HG03558 (cell line): ENCODE measurements around the gene FSTL5.
"Not testable (repeated sequence)": the region's sequence is repeated elsewhere in the genome, so short reads cannot be mapped to it uniquely, and the experiment has no call there.

Source experiments
- ATAC-seq: cut with Tn5 transposase; IDR thresholded peaks from one replicate; pipeline ENCODE4 v1.9.1; 2021; ENCODE audit warnings: moderate number of reproducible peaks; ENCODE audit not compliant: unreplicated experiment; ENCODE audit errors: extremely low read depth

The FSTL5 gene

GRCh38 chr4:162104459-162105124 is 59.2 kb downstream of the FSTL5 start:
- no peak for ATAC-seq

- not testable (repeated sequence) for ATAC-seq
These were observed 59.9 kb downstream of the FSTL5 start for GRCh38 chr4:162103908-162104307.

DNA sequence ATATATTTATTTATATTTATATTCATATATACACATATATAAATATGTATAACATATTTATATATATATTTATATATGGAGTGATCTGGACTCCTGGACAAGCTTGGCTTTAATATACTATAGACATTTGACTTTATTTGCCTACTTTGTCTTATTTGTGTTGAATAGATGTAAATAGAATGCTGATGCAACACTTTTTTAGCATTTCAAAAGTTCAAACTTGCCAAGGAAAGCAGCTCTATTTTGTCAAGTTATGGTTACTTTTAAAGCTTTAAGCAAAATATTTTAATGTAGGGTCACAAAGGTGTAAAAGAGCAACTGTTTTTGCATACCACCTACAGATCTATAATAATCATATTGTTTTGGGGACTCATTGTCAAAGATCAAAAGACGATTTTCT is 61.1 kb downstream of the FSTL5 start:
- no peak for ATAC-seq

DNA sequence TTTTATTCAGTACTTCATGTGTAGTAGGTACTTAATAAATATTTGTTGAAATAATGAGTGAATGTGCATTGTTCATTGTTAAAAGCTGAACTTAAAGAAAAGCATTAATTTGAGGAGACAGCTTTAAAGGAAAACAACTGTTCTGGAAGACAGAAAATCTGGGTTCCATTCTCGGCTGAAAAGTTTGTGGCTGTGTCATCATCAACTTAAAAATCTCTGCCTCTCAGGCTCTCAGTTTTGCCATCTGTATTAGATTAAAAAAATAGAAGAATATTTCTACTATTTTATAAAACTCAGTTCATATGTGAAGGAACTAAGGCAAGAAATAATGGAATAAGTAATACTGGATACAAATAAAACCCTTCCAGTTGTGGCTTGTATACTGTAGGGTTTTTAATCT is 62.5 kb downstream of the FSTL5 start:
- no peak for ATAC-seq

DNA sequence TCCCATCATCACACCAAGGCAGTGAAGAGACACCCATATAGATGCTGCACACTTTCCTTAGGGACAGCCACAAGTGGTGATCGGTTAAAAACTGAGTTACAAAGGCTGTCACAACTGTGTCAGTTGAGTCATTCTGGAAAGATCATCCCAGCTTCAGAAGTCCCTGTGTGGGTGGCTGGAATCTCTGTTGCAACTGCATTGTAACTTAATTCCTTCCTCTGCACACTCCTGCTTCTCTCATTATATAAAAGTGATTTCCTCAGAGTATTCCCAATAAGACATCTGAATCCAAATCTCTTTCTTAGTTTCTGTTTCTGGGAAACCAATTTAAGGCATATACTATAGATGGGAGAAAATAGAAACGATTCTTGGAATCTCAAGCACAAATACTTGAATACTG is 88.1 kb downstream of the FSTL5 start:
- no peak for ATAC-seq

DNA sequence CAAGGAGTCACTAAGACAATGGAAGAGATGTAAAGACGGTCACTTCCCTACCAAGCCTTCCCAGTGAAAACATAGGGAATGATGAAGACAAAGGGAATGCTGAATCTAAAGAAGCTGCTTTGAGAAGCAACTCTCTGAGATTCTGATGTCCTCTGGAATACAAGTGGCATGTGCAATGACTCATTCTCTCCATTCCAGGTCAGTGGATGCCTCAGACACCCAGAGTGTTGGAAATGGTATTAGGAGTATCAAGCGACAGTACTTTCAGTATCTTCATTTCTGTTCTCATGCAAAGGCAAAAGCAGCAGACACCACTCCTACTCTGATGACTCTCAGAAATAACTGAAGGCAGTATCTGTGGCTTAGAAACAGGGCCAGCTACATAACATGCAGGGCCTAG is 102.6 kb downstream of the FSTL5 start:
- ATAC-seq = no peak

- no peak for ATAC-seq
These were observed 104.1 kb downstream of the FSTL5 start for GRCh38 chr4:162059656-162060055.

DNA sequence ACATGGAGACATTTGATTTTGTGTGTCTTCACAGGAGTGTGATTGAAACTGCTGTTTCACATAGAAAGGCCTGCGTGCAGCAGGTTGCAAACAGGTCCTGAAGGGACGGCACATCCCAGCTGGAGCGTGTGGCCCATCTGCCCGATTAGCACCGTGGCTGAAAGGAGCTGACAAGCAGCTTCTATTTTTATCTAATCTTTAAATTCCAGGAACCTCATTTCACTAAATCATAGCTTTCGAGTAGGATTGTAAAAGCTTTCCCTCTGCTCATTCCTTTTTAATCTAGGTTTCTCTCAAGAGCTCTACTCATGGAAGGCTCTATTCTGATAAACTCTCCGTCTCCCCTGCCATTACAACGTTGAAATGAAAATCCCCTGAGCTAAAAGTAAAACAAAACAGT is 106.8 kb downstream of the FSTL5 start:
- no peak for ATAC-seq

- no peak for ATAC-seq
These were observed 117.7 kb downstream of the FSTL5 start for GRCh38 chr4:162046135-162046534.

DNA sequence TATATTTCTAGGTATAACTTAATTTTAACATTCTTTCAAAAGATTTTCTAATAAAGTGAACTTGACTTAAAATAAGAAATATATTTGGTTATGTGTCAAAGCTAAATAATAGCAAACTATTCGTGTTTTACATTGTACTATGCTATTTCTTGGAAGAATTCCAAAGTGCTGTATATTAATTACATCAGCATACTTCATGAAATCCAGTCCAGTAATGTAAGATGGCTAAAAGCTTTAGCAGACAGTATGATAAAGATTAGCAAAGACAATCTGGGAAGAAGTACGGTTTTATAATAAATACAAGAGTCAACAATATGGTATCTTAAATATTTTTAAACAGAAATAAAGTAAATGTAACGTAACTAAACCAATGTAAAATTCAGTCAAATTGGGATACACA is 125.7 kb downstream of the FSTL5 start:
- no peak for ATAC-seq

GRCh38 chr4:162017863-162018262 is 145.9 kb downstream of the FSTL5 start:
- no peak for ATAC-seq

DNA sequence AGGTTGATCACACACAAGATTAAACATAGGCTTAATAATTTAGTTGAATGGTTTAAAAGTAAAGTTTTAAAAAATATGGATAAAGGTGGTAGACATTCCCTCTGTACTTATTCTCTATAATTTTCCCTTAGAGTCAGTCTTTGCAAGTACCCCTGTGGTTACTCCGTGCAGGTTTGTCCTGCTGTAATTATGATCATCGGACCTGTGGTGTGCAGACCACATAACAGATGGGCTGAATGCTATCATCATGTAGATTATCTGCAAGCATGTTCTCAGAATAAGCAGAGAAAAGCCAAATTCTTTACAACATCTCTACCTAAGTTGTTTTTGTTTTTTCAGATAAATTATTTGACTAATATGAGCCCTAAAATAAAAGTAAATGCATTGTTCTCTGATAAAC is 146.8 kb downstream of the FSTL5 start:
- no peak for ATAC-seq

GRCh38 chr4:162016219-162016618 is 147.6 kb downstream of the FSTL5 start:
- ATAC-seq = no peak

DNA sequence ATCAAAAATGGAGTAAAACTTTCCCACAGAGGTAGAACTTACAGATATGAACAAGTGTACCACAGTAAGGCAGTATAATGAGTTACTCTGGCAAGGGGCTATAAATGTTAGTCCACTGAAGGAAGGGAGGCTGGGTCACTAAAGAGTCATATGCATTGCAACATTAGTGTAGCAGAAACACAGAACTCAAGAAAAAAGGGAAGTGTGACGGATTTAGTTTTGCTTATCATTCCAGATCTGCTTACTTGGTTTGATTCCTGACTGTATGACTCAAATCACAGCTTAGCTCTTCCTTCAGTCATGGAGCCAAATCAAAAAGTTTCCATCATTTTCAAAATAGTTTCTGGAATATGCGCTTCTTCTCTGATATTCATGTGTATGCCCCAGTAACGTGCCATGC is 148.7 kb downstream of the FSTL5 start:
- no peak for ATAC-seq

DNA sequence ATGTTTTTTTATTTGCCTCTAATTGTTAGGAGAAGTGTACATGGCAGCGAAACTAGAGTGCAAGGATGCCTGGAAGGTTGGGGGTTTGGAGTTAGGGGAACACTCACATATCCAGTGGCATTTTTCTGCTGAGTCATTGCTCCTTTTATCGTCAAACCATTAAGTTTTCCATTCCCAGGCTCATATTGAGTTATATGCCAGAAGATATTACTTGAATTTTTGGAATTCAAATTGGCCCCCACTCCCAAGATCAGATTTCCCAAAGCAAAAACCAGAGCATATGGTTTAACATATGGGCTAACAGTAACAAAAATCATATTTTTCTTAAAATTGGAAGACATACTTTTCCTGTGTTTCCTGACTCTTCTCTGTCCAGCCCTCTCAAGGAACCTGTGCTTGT is 152.7 kb downstream of the FSTL5 start:
- no peak for ATAC-seq

DNA sequence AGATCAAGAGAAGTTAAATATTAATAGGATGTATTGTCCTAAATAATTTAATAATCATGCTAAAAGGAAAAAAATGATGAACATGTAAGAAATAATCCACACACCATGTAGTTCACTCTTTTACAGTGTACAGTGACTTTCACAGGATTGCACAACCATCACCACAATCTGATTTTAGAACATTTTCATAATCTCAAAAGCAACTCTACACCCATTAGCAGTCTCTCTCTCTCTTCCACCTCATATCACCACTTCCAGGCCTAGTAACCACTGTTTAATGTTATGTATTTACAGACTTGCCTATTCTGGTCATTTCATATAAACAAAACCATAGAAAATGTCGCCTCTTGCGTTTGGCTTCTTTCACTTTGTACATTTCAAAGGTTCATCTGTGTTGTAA is 153.4 kb downstream of the FSTL5 start:
- no peak for ATAC-seq

DNA sequence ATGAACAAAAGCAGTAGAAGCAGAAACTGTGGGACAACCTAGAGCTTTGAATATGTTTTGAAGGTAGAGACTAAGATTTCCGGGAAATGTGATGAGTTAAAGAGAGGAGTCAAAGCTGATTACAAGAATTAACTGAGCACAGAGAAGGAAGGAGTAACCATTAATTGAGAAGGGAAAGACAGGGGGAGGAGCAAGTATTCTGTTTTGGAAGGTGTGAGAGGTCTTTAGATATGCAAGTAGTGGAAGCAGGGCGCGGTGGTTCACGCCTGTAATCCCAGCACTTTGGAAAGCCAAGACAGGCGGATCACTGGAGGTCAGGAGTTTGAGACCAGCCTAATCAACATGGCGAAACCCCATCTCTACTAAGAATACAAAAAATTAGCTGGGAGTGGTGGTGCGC is 171.5 kb downstream of the FSTL5 start:
- no peak for ATAC-seq

DNA sequence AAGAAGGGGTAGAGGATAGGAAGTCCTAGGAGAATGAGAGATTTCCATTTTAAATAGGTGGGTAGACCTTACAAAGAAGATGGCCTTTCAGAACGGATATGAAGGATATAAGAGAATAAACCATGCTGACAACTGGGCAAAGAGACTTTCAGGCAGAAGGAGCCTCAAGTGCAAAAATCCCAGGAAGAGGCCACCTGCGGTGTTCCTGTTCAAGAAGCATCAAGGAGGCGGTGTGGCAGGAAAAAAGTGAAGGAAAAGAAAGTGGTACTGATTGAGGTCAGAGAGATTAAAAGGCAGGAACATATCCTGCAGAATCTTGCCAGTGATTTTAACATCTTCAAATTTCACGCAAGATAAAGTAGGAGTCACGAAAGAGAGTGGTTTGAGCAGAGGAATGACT is 172.0 kb downstream of the FSTL5 start:
- no peak for ATAC-seq

DNA sequence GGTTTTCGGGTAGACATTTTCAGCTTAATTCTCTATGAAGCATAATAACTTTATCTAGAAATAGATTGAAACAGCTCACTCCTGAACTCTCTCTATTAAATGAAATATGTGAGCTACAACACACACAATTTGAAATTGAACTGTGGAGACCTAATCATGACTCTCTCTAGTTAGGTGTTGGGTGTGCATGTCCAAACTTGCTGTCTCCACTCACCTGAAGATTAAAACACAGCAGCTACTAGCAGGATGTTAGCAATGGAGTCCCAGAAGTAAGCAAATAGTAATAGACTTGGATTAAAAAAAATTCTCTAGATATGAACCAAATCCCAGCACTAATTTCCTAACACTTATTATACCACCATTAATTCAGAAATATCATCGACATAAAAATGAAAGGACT is 173.1 kb downstream of the FSTL5 start:
- ATAC-seq = no peak

GRCh38 chr4:161988946-161989345 is 174.9 kb downstream of the FSTL5 start:
- no peak for ATAC-seq

DNA sequence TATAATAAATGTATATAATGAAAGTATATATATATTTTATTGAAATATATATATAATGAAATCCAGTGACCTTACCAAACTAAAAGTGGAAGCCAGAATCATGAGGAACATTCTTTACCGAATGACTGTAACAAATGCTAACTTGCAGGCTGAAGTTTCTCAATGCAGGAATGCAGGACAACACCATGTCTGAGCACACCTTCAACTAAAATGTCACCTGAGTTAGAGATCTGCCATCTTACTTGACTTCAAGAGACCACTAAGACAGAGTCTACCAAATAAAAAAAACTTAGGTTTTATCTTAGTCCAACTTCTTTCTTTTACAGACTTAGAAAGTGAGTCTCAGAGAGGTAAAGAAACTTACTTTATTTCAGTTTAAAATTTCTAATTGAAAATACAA is 176.2 kb downstream of the FSTL5 start:
- ATAC-seq = no peak

DNA sequence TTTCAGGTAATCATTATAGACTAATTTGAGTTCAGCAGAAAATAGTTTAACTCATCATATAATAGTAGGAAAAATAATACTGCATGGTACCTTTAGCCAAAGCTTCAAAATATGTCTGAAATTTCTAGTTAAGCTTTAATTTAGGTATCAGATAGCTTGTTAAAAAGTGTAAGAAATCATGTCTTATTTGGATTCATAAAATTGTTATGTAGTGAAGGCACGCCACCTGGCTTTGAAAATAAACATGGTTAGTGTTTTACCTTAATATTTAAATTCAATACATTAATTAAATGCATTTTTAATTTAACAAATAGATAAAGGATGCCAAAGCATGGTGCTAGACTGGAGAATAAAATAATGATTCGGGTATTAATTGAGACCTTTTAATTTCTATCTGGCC is 211.4 kb downstream of the FSTL5 start:
- no peak for ATAC-seq
